Endodermal cell (in vitro differentiated cells): ENCODE measurements around the gene HOXB2. TPM values are rescaled to one million over a fixed set of nuclear protein-coding genes. Genes with fewer than 3 reads are reported as not detected.
A peak's percentile ranks its signal among the peaks of the same experiment; 100 is the strongest.

ENCODE experiments used
- DNase-seq: peaks from one replicate; pipeline ENCODE4 v3.0.0-alpha.2; 2017
- H3K27ac ChIP-seq: 2 replicates; pipeline ENCODE4 v1.5.1; 2013; ENCODE audit warnings: mild to moderate bottlenecking, low read depth, low read length, moderate library complexity
- H3K27me3 ChIP-seq: 2 replicates; pipeline ENCODE4 v1.6.1; 2013; ENCODE audit warnings: mild to moderate bottlenecking, low read length, moderate library complexity; ENCODE audit not compliant: insufficient read depth, control insufficient read depth, poor library complexity, severe bottlenecking
- H3K36me3 ChIP-seq: 2 replicates; pipeline ENCODE4 v1.7.0; 2013; ENCODE audit warnings: mild to moderate bottlenecking, low read length, moderate library complexity; ENCODE audit not compliant: control insufficient read depth, insufficient read depth
- H3K4me1 ChIP-seq: one replicate; pipeline ENCODE4 v1.7.0; 2013; ENCODE audit warnings: low read length; ENCODE audit not compliant: control insufficient read depth, insufficient read depth
- H3K4me3 ChIP-seq: 2 replicates; pipeline ENCODE4 v1.5.1; 2013; ENCODE audit warnings: mild to moderate bottlenecking, low read length, moderate library complexity
- H3K9ac ChIP-seq: 2 replicates; pipeline ENCODE4 v1.6.1; 2013; ENCODE audit warnings: mild to moderate bottlenecking, low read length, moderate library complexity; ENCODE audit not compliant: poor library complexity, severe bottlenecking; ENCODE audit errors: extremely low read depth
- H3K9me3 ChIP-seq: 2 replicates; pipeline ENCODE4 v1.6.1; 2013; ENCODE audit warnings: mild to moderate bottlenecking, low read length, moderate library complexity; ENCODE audit not compliant: control insufficient read depth
- H3K27ac Mint-ChIP-seq: 2 replicates; pipeline ENCODE4 v1.8.0; 2020; ENCODE audit warnings: mixed read lengths
- H3K27me3 Mint-ChIP-seq: 2 replicates; pipeline ENCODE4 v1.8.0; 2021; ENCODE audit warnings: mild to moderate bottlenecking, mixed read lengths; ENCODE audit not compliant: insufficient read depth
- H3K36me3 Mint-ChIP-seq: 2 replicates; pipeline ENCODE4 v1.8.0; 2020; ENCODE audit warnings: low read depth, mixed read lengths
- H3K4me1 Mint-ChIP-seq: 2 replicates; pipeline ENCODE4 v1.8.0; 2020; ENCODE audit warnings: mixed read lengths
- H3K4me3 Mint-ChIP-seq: 2 replicates; pipeline ENCODE4 v1.8.0; 2020; ENCODE audit warnings: mild to moderate bottlenecking, moderate library complexity, mixed read lengths
- H3K9me3 Mint-ChIP-seq: 2 replicates; pipeline ENCODE4 v1.8.0; 2020; ENCODE audit warnings: mild to moderate bottlenecking, mixed read lengths
- CTCF ChIP-seq: fragments of 200-600 bp; sonication (generic); conservative IDR thresholded peaks from 2 replicates; pipeline ENCODE4 v1.5.0; 2021; ENCODE audit warnings: antibody characterized with exemption, mild to moderate bottlenecking
- WGBS, 2 experiments: methylation state at CpG; one replicate each; pipeline versions ENCODE4 v1.1.5 to v1.1.7; 2013; ENCODE audit warnings: missing lambda C conversion rate in 2 of 2, mixed read lengths in 1 of 2; ENCODE audit not compliant: insufficient coverage in 1 of 2, insufficient read length in 1 of 2; 5-methylcytosine and 5-hydroxymethylcytosine counted together
- total RNA-seq, 2 donors: library from RNA; stranded (reverse); fragmentation: NEBNext Ultra II Directional in 1 of 2; extraction: Animal tissue kit (Norgen Biotek cat#: 25700) in 1 of 2; gene quantifications; 2 replicates in 1 of 2; 3 replicates in 1 of 2; pipeline ENCODE4 v1.2.1, GENCODE V29; 2021

The HOXB2 gene
- total RNA-seq, 2 donors from 2014 or later: 0.22 TPM; not detected in 1

GRCh38 chr17:48517478-48517877, 27.4 kb downstream of the HOXB2 start:
- no peak overlapping the region for H3K27ac ChIP-seq
- WGBS, 2 experiments: 55 to 57% methylated on average over 1 to 3 of the region's 3 CpGs
- no peak for TF ChIP-seq CTCF
- no peaks in the 10 kb centered on the region for H3K9me3 ChIP-seq
- no peak for DNase-seq
- no peak overlapping the region for H3K9ac ChIP-seq
- H3K4me1 ChIP-seq: peaks cover 22% of the 10 kb centered on the region
- H3K4me1 Mint-ChIP-seq: peaks cover 39% of the 10 kb centered on the region
- H3K4me3 ChIP-seq: no peak overlapping the region
- no peaks in the 10 kb centered on the region for H3K9me3 Mint-ChIP-seq
- H3K4me3 Mint-ChIP-seq: no peak overlapping the region
- H3K36me3 Mint-ChIP-seq: no peaks in the 10 kb centered on the region
- peaks cover 6% of the 10 kb centered on the region for H3K27me3 ChIP-seq
- no peaks in the 10 kb centered on the region for H3K36me3 ChIP-seq
- H3K27me3 Mint-ChIP-seq: peaks cover 87% of the 10 kb centered on the region
- no peak overlapping the region for H3K27ac Mint-ChIP-seq

- no peaks in the 10 kb centered on the region for H3K36me3 Mint-ChIP-seq
- Histone ChIP-seq H3K4me1 (peaks cover 16% of the 10 kb centered on the region), H3K27me3 (peaks cover 6% of the 10 kb centered on the region), H3K9me3 (no peaks in the 10 kb centered on the region), H3K36me3 (no peaks in the 10 kb centered on the region), H3K27ac (no peak overlapping the region), H3K4me3 (no peak overlapping the region), H3K9ac (no peak overlapping the region)
- no peak overlapping the region for H3K27ac Mint-ChIP-seq
- TF ChIP-seq CTCF: no peak
- no peaks in the 10 kb centered on the region for H3K9me3 Mint-ChIP-seq
- peak; percentile 81 for DNase-seq
- H3K27me3 Mint-ChIP-seq: peaks cover 87% of the 10 kb centered on the region
- peaks cover 31% of the 10 kb centered on the region for H3K4me1 Mint-ChIP-seq
- H3K4me3 Mint-ChIP-seq: no peak overlapping the region
- WGBS, 2 experiments: 58 to 100% methylated on average over 1 to 2 of the region's 3 CpGs
These were observed 28.7 kb downstream of the HOXB2 start for GRCh38 chr17:48515925-48516900.

GRCh38 chr17:48514477-48514876, 30.4 kb downstream of the HOXB2 start:
- H3K27me3 Mint-ChIP-seq: peaks cover 79% of the 10 kb centered on the region
- H3K27ac ChIP-seq: no peak overlapping the region

More at GRCh38 chr17:48514477-48514876, 30.4 kb downstream of the HOXB2 start:
- Mint-ChIP-seq H3K27ac (no peak overlapping the region), H3K9me3 (no peaks in the 10 kb centered on the region), H3K36me3 (no peaks in the 10 kb centered on the region), H3K4me1 (peaks cover 25% of the 10 kb centered on the region), H3K4me3 (no peak overlapping the region)
- no peaks in the 10 kb centered on the region for H3K27me3 ChIP-seq
- H3K9me3 ChIP-seq: no peaks in the 10 kb centered on the region
- no peak overlapping the region for H3K9ac ChIP-seq
- no peak for TF ChIP-seq CTCF
- peaks cover 16% of the 10 kb centered on the region for H3K4me1 ChIP-seq
- peak overlapping the region; percentile 12 for H3K4me3 ChIP-seq
- DNase-seq: no peak
- no peaks in the 10 kb centered on the region for H3K36me3 ChIP-seq
- WGBS, 2 experiments: 86 to 100% methylated on average over 1 of the region's 2 CpGs
